Fibroblast of peridontal ligament (primary cell): Measurements from ENCODE around the gene NHS.
A peak's percentile ranks its signal among the peaks of the same experiment; 100 is the strongest.

Experiments used
- DNase-seq: peaks from one replicate; pipeline ENCODE4 v3.0.0-alpha.2; 2010; ENCODE audit errors: extremely low read depth

The NHS gene

GRCh38 chrX:17448188-17448587, 73.2 kb downstream of the NHS start:
- DNase-seq, result no peak

GRCh38 chrX:17449866-17450265, 74.9 kb downstream of the NHS start:
- DNase-seq, result peak; percentile 10

- DNase-seq, result no peak
Measured at GRCh38 chrX:17453788-17454187, 78.8 kb downstream of the NHS start.

GRCh38 chrX:17456526-17456925, 81.5 kb downstream of the NHS start:
- DNase-seq, result no peak

- DNase-seq, result peak; percentile 96
Measured at GRCh38 chrX:17459008-17459611, 84.1 kb downstream of the NHS start.

GRCh38 chrX:17459661-17460060, 84.7 kb downstream of the NHS start:
- peak; percentile 88 for DNase-seq

- no peak for DNase-seq
Measured at GRCh38 chrX:17462881-17463280, 87.9 kb downstream of the NHS start.

- DNase-seq, result peak; percentile 36
Measured at GRCh38 chrX:17464194-17464593, 89.2 kb downstream of the NHS start.

- peak; percentile 49 for DNase-seq
Measured at GRCh38 chrX:17465201-17465600, 90.2 kb downstream of the NHS start.

GRCh38 chrX:17465802-17466201, 90.8 kb downstream of the NHS start:
- no peak for DNase-seq

- DNase-seq, result peak; percentile 24
Measured at GRCh38 chrX:17470136-17470535, 95.1 kb downstream of the NHS start.

- peak; percentile 24 for DNase-seq
Measured at GRCh38 chrX:17471121-17471520, 96.1 kb downstream of the NHS start.

- no peak for DNase-seq
Measured at GRCh38 chrX:17471861-17472260, 96.9 kb downstream of the NHS start.

- no peak for DNase-seq
Measured at GRCh38 chrX:17472424-17472823, 97.4 kb downstream of the NHS start.

- DNase-seq, result no peak
Measured at GRCh38 chrX:17473021-17473420, 98.0 kb downstream of the NHS start.

GRCh38 chrX:17474892-17475291, 99.9 kb downstream of the NHS start:
- DNase-seq, result peak; percentile 70

- DNase-seq, result peak; percentile 43
Measured at GRCh38 chrX:17475449-17476217, 100.6 kb downstream of the NHS start.

GRCh38 chrX:17476411-17476810, 101.4 kb downstream of the NHS start:
- no peak for DNase-seq

- no peak for DNase-seq
Measured at GRCh38 chrX:17481086-17481485, 106.1 kb downstream of the NHS start.

GRCh38 chrX:17484592-17484991, 109.6 kb downstream of the NHS start:
- DNase-seq, result no peak

- no peak for DNase-seq
Measured at GRCh38 chrX:17485391-17485790, 110.4 kb downstream of the NHS start.

- no peak for DNase-seq
Measured at GRCh38 chrX:17488036-17488435, 113.0 kb downstream of the NHS start.

GRCh38 chrX:17494216-17494615, 119.2 kb downstream of the NHS start:
- no peak for DNase-seq

- no peak for DNase-seq
Measured at GRCh38 chrX:17495052-17495451, 120.1 kb downstream of the NHS start.
